GM12878 (cell line): ENCODE measurements around the gene LGALS3.

ENCODE experiments used
- CTCF ChIP-seq, 3 experiments: IDR thresholded peaks in 2 of 3; conservative IDR thresholded peaks in 1 of 3; 2 replicates each; pipeline ENCODE4 v1.5.1; 2011; ENCODE audit warnings: low read depth in 3 of 3, low read length in 3 of 3, mild to moderate bottlenecking in 3 of 3, control low read depth in 2 of 3, moderate library complexity in 2 of 3, inconsistent platforms in 1 of 3, mixed read lengths in 1 of 3; ENCODE audit not compliant: control insufficient read depth in 2 of 3, insufficient read depth in 1 of 3; ENCODE audit errors: extremely low read depth in 1 of 3
- EGR1 ChIP-seq, 2 experiments: IDR thresholded peaks; 1 replicate in 1 of 2; 2 replicates in 1 of 2; pipeline ENCODE4 v1.6.1; 2011 to 2012; ENCODE audit warnings: low read depth in 2 of 2, low read length in 2 of 2, borderline replicate concordance in 1 of 2, mild to moderate bottlenecking in 1 of 2, moderate library complexity in 1 of 2
- NFIC ChIP-seq: IDR thresholded peaks from 2 replicates; pipeline ENCODE4 v1.6.1; 2012; ENCODE audit warnings: low read depth, mild to moderate bottlenecking, inconsistent platforms, low read length, moderate library complexity
- NFYA ChIP-seq: IDR thresholded peaks from 2 replicates; pipeline ENCODE4 v1.6.1; 2011; ENCODE audit warnings: low read depth, mild to moderate bottlenecking, low read length, improper control_type of control experiment, borderline replicate concordance
- POLR2AphosphoS5 ChIP-seq: IDR thresholded peaks from 2 replicates; pipeline ENCODE4 v1.6.1; 2011; ENCODE audit warnings: mild to moderate bottlenecking, low read length, inconsistent platforms

- TF ChIP-seq POLR2AphosphoS5 (no peak), EGR1 (IDR thresholded peaks at IDR 0.05; ENCODE audit: borderline replicate concordance in 1 of 2, low read depth in 2 of 2, low read length in 2 of 2) (no peak), NFYA (no peak), NFIC (no peak), CTCF (IDR thresholded peaks at IDR 0.05 in 2 of 3, conservative IDR thresholded peaks at IDR 0.05 in 1 of 3; ENCODE audit: control insufficient read depth in 2 of 3, extremely low read depth in 1 of 3, insufficient read depth in 1 of 3, low read depth in 3 of 3, low read length in 3 of 3) (no peak)
Observed at GRCh38 chr14:55120571-55121495, 8.2 kb upstream of the LGALS3 start.
